ENCODE results near the gene TES.

Gene TES

DNA sequence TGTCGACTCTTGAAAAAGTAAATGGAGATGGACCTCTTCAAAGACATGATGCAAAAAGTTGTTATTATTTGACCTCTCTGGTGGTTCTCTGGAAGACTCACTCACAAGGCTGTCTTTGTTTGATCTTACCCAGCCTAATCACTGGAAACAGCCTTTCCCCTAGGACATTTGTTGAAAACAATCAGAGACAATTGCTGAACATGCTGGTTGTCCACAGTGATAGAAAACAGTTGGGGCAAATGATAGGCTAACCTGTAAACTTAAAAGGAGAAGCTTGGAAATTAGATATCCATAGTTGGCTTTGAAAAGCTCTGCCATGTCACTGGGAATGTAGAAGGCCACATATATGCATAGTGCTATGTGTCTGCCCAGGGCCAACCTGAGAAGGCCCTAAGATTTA lies 22.9 kb upstream of the TES start:
- Histone ChIP-seq H3K27me3 (ENCODE audit: control insufficient read depth in 1 of 2, insufficient read depth in 2 of 2, low read length in 2 of 2) (no peaks in the 10 kb centered on the region), H3K9me3 (ENCODE audit: control insufficient read depth in 1 of 2, low read length in 2 of 2) (peaks cover 0 to 8% of the 10 kb centered on the region in 2 donors), H3K9ac (ENCODE audit: low read depth in 1 of 2, low read length in 2 of 2) (no peak overlapping the region), H3K4me3 (ENCODE audit: low read depth in 1 of 2, low read length in 2 of 2) (no peak overlapping the region), H3K27ac (ENCODE audit: low read depth, low read length) (no peak overlapping the region), H3K36me3 (ENCODE audit: control insufficient read depth in 1 of 2, insufficient read depth in 2 of 2, low read length in 2 of 2) (no peaks in the 10 kb centered on the region), H3K4me1 (ENCODE audit: control insufficient read depth in 1 of 2, insufficient read depth in 2 of 2, low read length in 2 of 2) (no peaks in the 10 kb centered on the region)

DNA sequence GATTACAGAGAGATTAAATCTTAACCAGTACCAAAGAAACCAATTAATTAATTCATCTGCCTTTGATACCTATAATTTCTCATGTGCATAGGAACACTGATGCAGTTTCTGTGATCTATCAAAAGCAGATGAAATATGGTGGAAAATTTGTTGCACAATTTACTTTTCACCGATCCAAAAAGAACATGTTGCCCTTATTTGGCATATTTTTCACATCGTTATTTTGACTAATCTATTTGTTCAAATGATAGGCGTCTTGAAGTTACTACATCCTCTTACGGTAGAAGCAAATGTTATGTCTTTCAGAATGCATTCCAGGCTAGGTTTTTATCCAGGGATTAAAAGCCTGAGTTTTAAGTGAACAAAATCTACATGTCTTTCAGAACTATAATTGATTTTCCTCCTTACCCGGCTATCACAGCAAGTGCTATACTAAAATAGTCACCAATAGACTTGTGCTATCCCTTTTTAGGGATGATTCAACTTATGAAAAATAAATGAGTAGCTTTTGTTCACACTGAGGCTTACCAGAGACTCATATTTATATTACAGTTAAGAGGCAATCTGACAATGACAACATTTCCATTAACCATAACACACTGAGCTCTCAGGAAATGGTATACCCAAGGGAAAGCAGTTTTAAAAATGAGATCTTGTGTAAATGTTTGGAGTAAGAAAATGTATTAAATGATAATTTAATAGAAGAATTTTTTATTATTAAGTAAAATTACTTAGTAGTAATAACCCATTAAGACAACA lies 16.8 kb upstream of the TES start:
- Histone ChIP-seq H3K4me3 (ENCODE audit: low read depth in 1 of 2, low read length in 2 of 2) (no peak overlapping the region), H3K4me1 (ENCODE audit: control insufficient read depth in 1 of 2, insufficient read depth in 2 of 2, low read length in 2 of 2) (no peaks in the 10 kb centered on the region), H3K36me3 (ENCODE audit: control insufficient read depth in 1 of 2, insufficient read depth in 2 of 2, low read length in 2 of 2) (no peaks in the 10 kb centered on the region), H3K9me3 (ENCODE audit: control insufficient read depth in 1 of 2, low read length in 2 of 2) (no peaks in the 10 kb centered on the region), H3K27me3 (ENCODE audit: control insufficient read depth in 1 of 2, insufficient read depth in 2 of 2, low read length in 2 of 2) (no peaks in the 10 kb centered on the region), H3K27ac (ENCODE audit: low read depth, low read length) (no peak overlapping the region), H3K9ac (ENCODE audit: low read depth in 1 of 2, low read length in 2 of 2) (no peak overlapping the region)

- no peaks in the 10 kb centered on the region for H3K27me3 ChIP-seq (ENCODE audit: control insufficient read depth in 1 of 2, insufficient read depth in 2 of 2, low read length in 2 of 2)
Observed at GRCh38 chr7:116194115-116194514, 16.2 kb upstream of the TES start.

GRCh38 chr7:116195451-116195850 lies 14.9 kb upstream of the TES start:
- H3K4me3 ChIP-seq (ENCODE audit: low read depth in 1 of 2, low read length in 2 of 2), result no peak overlapping the region
- no peaks in the 10 kb centered on the region for H3K27me3 ChIP-seq (ENCODE audit: control insufficient read depth in 1 of 2, insufficient read depth in 2 of 2, low read length in 2 of 2)
- H3K27ac ChIP-seq (ENCODE audit: low read depth, low read length), result no peak overlapping the region
- H3K9ac ChIP-seq (ENCODE audit: low read depth in 1 of 2, low read length in 2 of 2), result no peak overlapping the region
- H3K9me3 ChIP-seq (ENCODE audit: control insufficient read depth in 1 of 2, low read length in 2 of 2), result no peaks in the 10 kb centered on the region
- H3K36me3 ChIP-seq (ENCODE audit: control insufficient read depth in 1 of 2, insufficient read depth in 2 of 2, low read length in 2 of 2), result no peaks in the 10 kb centered on the region
- no peaks in the 10 kb centered on the region for H3K4me1 ChIP-seq (ENCODE audit: control insufficient read depth in 1 of 2, insufficient read depth in 2 of 2, low read length in 2 of 2)

More at GRCh38 chr7:116194115-116194514, 16.2 kb upstream of the TES start:
- Histone ChIP-seq H3K4me1 (ENCODE audit: control insufficient read depth in 1 of 2, insufficient read depth in 2 of 2, low read length in 2 of 2) (no peaks in the 10 kb centered on the region), H3K9ac (ENCODE audit: low read depth in 1 of 2, low read length in 2 of 2) (no peak overlapping the region), H3K27ac (ENCODE audit: low read depth, low read length) (no peak overlapping the region), H3K36me3 (ENCODE audit: control insufficient read depth in 1 of 2, insufficient read depth in 2 of 2, low read length in 2 of 2) (no peaks in the 10 kb centered on the region), H3K4me3 (ENCODE audit: low read depth in 1 of 2, low read length in 2 of 2) (no peak overlapping the region), H3K9me3 (ENCODE audit: control insufficient read depth in 1 of 2, low read length in 2 of 2) (no peaks in the 10 kb centered on the region)

DNA sequence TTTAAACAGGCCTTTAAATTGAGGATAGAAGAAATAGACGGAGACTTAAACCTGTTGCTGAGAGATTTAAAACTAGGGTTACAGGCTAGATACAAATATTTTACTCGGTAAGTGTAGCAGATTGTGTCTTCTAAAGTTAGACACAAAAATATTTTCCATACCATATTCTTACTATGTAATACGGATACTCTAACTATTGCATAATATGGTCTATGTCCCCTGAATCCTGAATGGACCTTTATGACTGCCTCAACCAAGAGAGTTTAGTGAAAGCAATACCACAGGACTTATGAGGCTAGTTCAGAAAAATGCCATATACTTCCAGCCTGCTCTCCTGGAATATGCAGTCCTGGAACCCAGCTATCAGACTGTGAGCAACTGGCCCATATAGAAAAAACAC lies 13.4 kb upstream of the TES start:
- H3K27ac ChIP-seq (ENCODE audit: low read depth, low read length), result no peak overlapping the region
- no peak overlapping the region for H3K9ac ChIP-seq (ENCODE audit: low read depth in 1 of 2, low read length in 2 of 2)
- H3K36me3 ChIP-seq (ENCODE audit: control insufficient read depth in 1 of 2, insufficient read depth in 2 of 2, low read length in 2 of 2), result no peaks in the 10 kb centered on the region
- H3K27me3 ChIP-seq (ENCODE audit: control insufficient read depth in 1 of 2, insufficient read depth in 2 of 2, low read length in 2 of 2), result no peaks in the 10 kb centered on the region
- no peaks in the 10 kb centered on the region for H3K4me1 ChIP-seq (ENCODE audit: control insufficient read depth in 1 of 2, insufficient read depth in 2 of 2, low read length in 2 of 2)
- no peak overlapping the region for H3K4me3 ChIP-seq (ENCODE audit: low read depth in 1 of 2, low read length in 2 of 2)
- H3K9me3 ChIP-seq (ENCODE audit: control insufficient read depth in 1 of 2, low read length in 2 of 2), result no peaks in the 10 kb centered on the region

GRCh38 chr7:116197360-116197759 lies 13.0 kb upstream of the TES start:
- Histone ChIP-seq H3K27ac (ENCODE audit: low read depth, low read length) (no peak overlapping the region), H3K9ac (ENCODE audit: low read depth in 1 of 2, low read length in 2 of 2) (no peak overlapping the region)

DNA sequence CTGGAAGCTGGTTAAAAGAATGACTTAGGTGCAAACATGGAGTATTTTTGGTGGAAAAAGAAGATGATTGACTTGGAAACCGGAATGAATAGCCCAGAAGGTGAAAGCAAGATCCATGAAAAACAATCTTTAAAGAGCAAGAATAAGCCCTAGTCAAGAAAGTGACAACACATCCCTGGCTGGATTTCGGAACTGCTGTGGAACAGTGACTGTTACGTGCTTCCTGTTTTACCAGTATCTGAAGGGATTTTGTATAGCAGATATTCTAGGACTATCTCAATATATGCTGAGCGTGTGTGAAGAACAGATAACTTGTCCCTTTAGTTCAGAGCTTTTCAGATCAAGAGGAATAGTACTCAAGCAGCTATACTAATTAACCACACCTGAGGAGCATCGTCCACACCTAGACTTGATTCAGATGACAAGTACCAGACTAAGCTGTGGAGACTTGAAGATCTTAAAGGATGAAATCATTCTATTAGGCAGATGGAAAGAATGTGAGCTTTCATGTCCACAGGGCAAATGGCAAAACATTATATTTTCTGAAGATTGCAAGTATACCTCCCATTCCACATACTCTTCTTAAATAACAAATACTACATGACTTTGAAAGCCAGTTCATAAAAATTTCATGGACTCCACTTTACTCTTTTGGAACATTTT lies 11.5 kb upstream of the TES start:
- no peak overlapping the region for H3K27ac ChIP-seq (ENCODE audit: low read depth, low read length)
- H3K4me1 ChIP-seq (ENCODE audit: control insufficient read depth in 1 of 2, insufficient read depth in 2 of 2, low read length in 2 of 2), result no peaks in the 10 kb centered on the region
- H3K27me3 ChIP-seq (ENCODE audit: control insufficient read depth in 1 of 2, insufficient read depth in 2 of 2, low read length in 2 of 2), result no peaks in the 10 kb centered on the region

More at GRCh38 chr7:116197360-116197759, 13.0 kb upstream of the TES start:
- no peaks in the 10 kb centered on the region for H3K27me3 ChIP-seq (ENCODE audit: control insufficient read depth in 1 of 2, insufficient read depth in 2 of 2, low read length in 2 of 2)
- no peaks in the 10 kb centered on the region for H3K4me1 ChIP-seq (ENCODE audit: control insufficient read depth in 1 of 2, insufficient read depth in 2 of 2, low read length in 2 of 2)
- H3K36me3 ChIP-seq (ENCODE audit: control insufficient read depth in 1 of 2, insufficient read depth in 2 of 2, low read length in 2 of 2), result no peaks in the 10 kb centered on the region
- no peaks in the 10 kb centered on the region for H3K9me3 ChIP-seq (ENCODE audit: control insufficient read depth in 1 of 2, low read length in 2 of 2)
- H3K4me3 ChIP-seq (ENCODE audit: low read depth in 1 of 2, low read length in 2 of 2), result no peak overlapping the region

GRCh38 chr7:116200963-116201362 lies 9.4 kb upstream of the TES start:
- no peak overlapping the region for H3K27ac ChIP-seq (ENCODE audit: low read depth, low read length)
- no peaks in the 10 kb centered on the region for H3K9me3 ChIP-seq (ENCODE audit: control insufficient read depth in 1 of 2, low read length in 2 of 2)
- H3K4me1 ChIP-seq (ENCODE audit: control insufficient read depth in 1 of 2, insufficient read depth in 2 of 2, low read length in 2 of 2), result no peaks in the 10 kb centered on the region
- no peaks in the 10 kb centered on the region for H3K27me3 ChIP-seq (ENCODE audit: control insufficient read depth in 1 of 2, insufficient read depth in 2 of 2, low read length in 2 of 2)
- H3K36me3 ChIP-seq (ENCODE audit: control insufficient read depth in 1 of 2, insufficient read depth in 2 of 2, low read length in 2 of 2), result no peaks in the 10 kb centered on the region
- no peak overlapping the region for H3K9ac ChIP-seq (ENCODE audit: low read depth in 1 of 2, low read length in 2 of 2)
- no peak overlapping the region for H3K4me3 ChIP-seq (ENCODE audit: low read depth in 1 of 2, low read length in 2 of 2)

More for the DNA sequence above, 11.5 kb upstream of the TES start:
- no peak overlapping the region for H3K9ac ChIP-seq (ENCODE audit: low read depth in 1 of 2, low read length in 2 of 2)
- H3K9me3 ChIP-seq (ENCODE audit: control insufficient read depth in 1 of 2, low read length in 2 of 2), result no peaks in the 10 kb centered on the region
- H3K4me3 ChIP-seq (ENCODE audit: low read depth in 1 of 2, low read length in 2 of 2), result no peak overlapping the region
- H3K36me3 ChIP-seq (ENCODE audit: control insufficient read depth in 1 of 2, insufficient read depth in 2 of 2, low read length in 2 of 2), result no peaks in the 10 kb centered on the region

DNA sequence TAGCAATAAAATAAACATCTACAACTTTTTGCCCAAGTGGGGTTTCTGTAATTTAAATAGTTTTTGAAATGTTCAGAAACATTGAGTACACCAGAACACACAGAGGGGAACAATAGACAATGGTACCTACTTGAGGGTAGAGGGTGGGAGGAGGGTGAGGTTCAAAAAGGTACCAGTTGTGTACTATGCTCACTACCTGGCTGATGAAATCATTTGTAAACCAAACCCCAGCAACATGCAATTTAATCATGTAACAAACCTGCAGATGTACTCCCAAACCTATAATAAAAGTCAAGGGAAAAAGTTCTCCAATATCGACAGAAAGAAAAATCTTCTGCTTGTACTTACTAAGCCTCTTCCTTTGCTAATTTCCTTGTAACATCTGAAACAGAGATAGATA lies 4.2 kb upstream of the TES start:
- Histone ChIP-seq H3K36me3 (ENCODE audit: control insufficient read depth in 1 of 2, insufficient read depth in 2 of 2, low read length in 2 of 2) (no peaks in the 10 kb centered on the region), H3K4me1 (ENCODE audit: control insufficient read depth in 1 of 2, insufficient read depth in 2 of 2, low read length in 2 of 2) (no peaks in the 10 kb centered on the region), H3K27ac (ENCODE audit: low read depth, low read length) (no peak overlapping the region), H3K27me3 (ENCODE audit: control insufficient read depth in 1 of 2, insufficient read depth in 2 of 2, low read length in 2 of 2) (no peaks in the 10 kb centered on the region), H3K9me3 (ENCODE audit: control insufficient read depth in 1 of 2, low read length in 2 of 2) (no peaks in the 10 kb centered on the region), H3K9ac (ENCODE audit: low read depth in 1 of 2, low read length in 2 of 2) (no peak overlapping the region), H3K4me3 (ENCODE audit: low read depth in 1 of 2, low read length in 2 of 2) (no peak overlapping the region)

DNA sequence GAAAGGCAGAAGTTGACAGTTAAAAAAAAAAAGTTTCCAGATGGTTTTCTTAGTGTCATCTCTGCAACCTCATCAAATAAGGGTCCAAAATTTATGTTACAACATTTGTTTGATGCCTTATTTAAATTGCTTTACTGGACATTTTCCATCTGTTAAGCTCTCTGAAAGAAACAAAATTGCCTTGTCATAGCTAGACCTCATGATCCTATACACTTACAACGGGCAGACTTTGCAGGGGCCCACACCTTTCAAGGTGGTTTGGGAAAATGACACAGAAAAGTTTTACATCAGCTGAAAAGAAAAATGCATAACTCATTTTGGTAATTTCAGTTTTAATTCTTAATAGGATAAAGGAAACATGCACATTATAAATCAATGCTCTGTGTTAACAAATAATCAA lies 1.4 kb upstream of the TES start:
- peaks cover 12 to 17% of the 10 kb centered on the region in 2 donors for H3K4me1 ChIP-seq (ENCODE audit: control insufficient read depth in 1 of 2, insufficient read depth in 2 of 2, low read length in 2 of 2)
- H3K36me3 ChIP-seq (ENCODE audit: control insufficient read depth in 1 of 2, insufficient read depth in 2 of 2, low read length in 2 of 2), result no peaks in the 10 kb centered on the region
- no peak overlapping the region for H3K27ac ChIP-seq (ENCODE audit: low read depth, low read length)
- H3K9ac ChIP-seq (ENCODE audit: low read depth in 1 of 2, low read length in 2 of 2), result no peak overlapping the region
- no peaks in the 10 kb centered on the region for H3K27me3 ChIP-seq (ENCODE audit: control insufficient read depth in 1 of 2, insufficient read depth in 2 of 2, low read length in 2 of 2)
- H3K4me3 ChIP-seq (ENCODE audit: low read depth in 1 of 2, low read length in 2 of 2), result no peak overlapping the region
- no peaks in the 10 kb centered on the region for H3K9me3 ChIP-seq (ENCODE audit: control insufficient read depth in 1 of 2, low read length in 2 of 2)

All from duodenal mucosa (tissue), 2 donors.